Sigmoid colon (tissue), 7 donors: ENCODE results near the gene FBXO46. TPM values are rescaled to one million over a fixed set of nuclear protein-coding genes. Genes with fewer than 3 reads are reported as not detected.
"Not testable (repeated sequence)": the region's sequence is repeated elsewhere in the genome, so short reads cannot be mapped to it uniquely, and the experiment has no call there.

ENCODE experiments used
- DNase-seq: peaks from one replicate; pipeline ENCODE4 v3.0.0-alpha.2; 2019
- H3K27ac ChIP-seq, 4 donors: fragments of 200-600 bp; sonication (generic); one replicate each; pipeline ENCODE4 v1.5.1; 2016 to 2019; ENCODE audit warnings: mild to moderate bottlenecking in 1 of 4
- H3K27me3 ChIP-seq, 3 donors: fragments of 200-600 bp; sonication (generic); one replicate each; pipeline ENCODE4 v1.5.1; 2019; ENCODE audit warnings: mild to moderate bottlenecking in 1 of 3
- H3K36me3 ChIP-seq, 4 donors: fragments of 200-600 bp; sonication (generic); one replicate each; pipeline ENCODE4 v1.5.1; 2016 to 2019
- H3K4me1 ChIP-seq, 4 donors: fragments of 200-600 bp; sonication (generic); one replicate each; pipeline ENCODE4 v1.5.1; 2017 to 2019
- H3K4me3 ChIP-seq, 4 donors: fragments of 200-600 bp; sonication (generic); one replicate each; pipeline ENCODE4 v1.5.1; 2017 to 2019; ENCODE audit warnings: mild to moderate bottlenecking in 2 of 4, moderate library complexity in 1 of 4
- H3K9me3 ChIP-seq, 4 donors: fragments of 200-600 bp in 3 of 4; sonication (generic) in 3 of 4; one replicate each; pipeline versions ENCODE4 v1.5.1 to v1.6.1; 2013 to 2019
- EP300 ChIP-seq, 4 donors: sonication (generic); formaldehyde crosslinking; IDR thresholded peaks; one replicate each; pipeline ENCODE4 v1.6.1; 2017; ENCODE audit warnings: antibody characterized with exemption in 4 of 4
- POLR2A ChIP-seq, 2 donors: fragments of 450-650 bp; IDR thresholded peaks; one replicate each; pipeline ENCODE4 v1.6.1; 2016; ENCODE audit warnings: antibody characterized with exemption in 2 of 2, mild to moderate bottlenecking in 2 of 2, moderate library complexity in 2 of 2
- POLR2AphosphoS5 ChIP-seq, 4 donors: sonication (generic); formaldehyde crosslinking; IDR thresholded peaks; one replicate each; pipeline ENCODE4 v1.6.1; 2017; ENCODE audit warnings: antibody characterized with exemption in 4 of 4
- WGBS, 2 donors: extraction: QIAGEN DNeasy Blood & Tissue Kit; methylation state at CpG; one replicate each; pipeline ENCODE4 v1.1.7; 2013; 5-methylcytosine and 5-hydroxymethylcytosine counted together
- intact Hi-C: fragments of 100-400 bp; cut with DNase I; formaldehyde crosslinking; loops from one replicate; pipeline ENCODE4 v1.15.1; 2023
- polyA plus RNA-seq, 3 donors: library from polyadenylated mRNA; stranded (reverse); fragments of 200-250 nt; gene quantifications; one replicate each; pipeline ENCODE4 v1.2.3, GENCODE V29; 2013
- total RNA-seq, 4 donors: library from RNA; depleted of rRNA; stranded (reverse); fragments of >200 nt; gene quantifications; one replicate each; pipeline ENCODE4 v1.1.0, GENCODE V29; 2016
- TF ChIP-seq, protein P1 (sequence below), 4 experiments: fragments of 450-650 bp in 3 of 4; fragments of 200-600 bp in 1 of 4; IDR thresholded peaks; one replicate each; pipeline ENCODE4 v1.5.1; 2016 to 2019; ENCODE audit warnings: antibody characterized with exemption in 4 of 4, mild to moderate bottlenecking in 3 of 4, moderate library complexity in 2 of 4
- donor health status: healthy with polysubstance abuse.
- donor health status: Bipolar disorder and iron deficiency.
- donor health status: healthy.

The FBXO46 gene
- total and polyA plus RNA-seq, 7 donors = 7.1 to 16.5 (median 9.5) TPM

DNA sequence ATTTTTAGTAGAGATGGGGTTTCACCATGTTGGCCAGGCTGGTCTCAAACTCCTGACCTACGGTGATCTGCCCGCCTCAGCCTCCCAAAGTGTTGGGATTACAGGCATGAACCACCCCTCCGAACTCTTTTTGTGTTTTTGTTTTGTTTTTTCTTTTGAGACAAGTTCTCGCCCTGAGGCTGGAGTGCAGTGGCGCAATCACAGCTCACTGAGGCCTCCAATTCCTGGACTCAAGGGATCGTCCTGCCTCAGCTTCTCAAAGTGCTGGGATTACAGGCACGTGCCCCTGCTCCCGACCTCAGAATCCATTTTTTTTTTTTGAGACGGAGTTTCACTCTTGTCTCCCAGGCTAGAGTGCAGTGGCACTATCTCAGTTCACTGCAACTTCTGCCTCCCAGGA, 27.0 kb upstream of the FBXO46 start:
- Histone ChIP-seq H3K27me3 (no peaks in the 10 kb centered on the region), H3K36me3 (no peaks in the 10 kb centered on the region), H3K27ac (no peak overlapping the region), H3K9me3 (no peaks in the 10 kb centered on the region), H3K4me1 (no peaks in the 10 kb centered on the region), H3K4me3 (no peak overlapping the region)
- intact Hi-C loops = no loop called here
- WGBS, 2 donors = 79 to 86% methylated on average over 9 of the region's 9 CpGs
- no peak for DNase-seq
- TF ChIP-seq EP300 (IDR thresholded peaks at IDR 0.05) = no peak

DNA sequence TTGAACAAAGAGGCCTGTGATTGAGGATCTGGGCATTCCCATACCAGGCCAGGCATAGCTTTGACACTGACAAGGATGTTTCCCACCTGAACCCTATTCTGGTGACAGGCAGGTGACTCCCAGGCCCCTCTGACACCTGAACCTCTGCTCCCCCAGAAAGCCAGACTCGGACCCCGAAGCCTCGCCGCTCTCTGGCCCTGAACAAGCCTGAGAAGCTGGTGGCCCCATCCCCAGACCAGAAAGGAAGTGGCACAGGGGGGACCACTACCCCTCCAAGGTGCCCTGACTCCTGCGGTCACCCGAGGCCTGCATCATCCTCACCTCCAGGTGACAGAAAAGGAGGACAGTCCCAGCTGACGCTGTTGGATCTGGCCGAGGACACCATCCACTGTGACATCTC, 23.6 kb upstream of the FBXO46 start:
- no peaks in the 10 kb centered on the region for H3K4me1 ChIP-seq
- TF ChIP-seq POLR2AphosphoS5 (IDR thresholded peaks at IDR 0.05) (no peak), EP300 (IDR thresholded peaks at IDR 0.05) (no peak)
- TF ChIP-seq, protein P1, sequence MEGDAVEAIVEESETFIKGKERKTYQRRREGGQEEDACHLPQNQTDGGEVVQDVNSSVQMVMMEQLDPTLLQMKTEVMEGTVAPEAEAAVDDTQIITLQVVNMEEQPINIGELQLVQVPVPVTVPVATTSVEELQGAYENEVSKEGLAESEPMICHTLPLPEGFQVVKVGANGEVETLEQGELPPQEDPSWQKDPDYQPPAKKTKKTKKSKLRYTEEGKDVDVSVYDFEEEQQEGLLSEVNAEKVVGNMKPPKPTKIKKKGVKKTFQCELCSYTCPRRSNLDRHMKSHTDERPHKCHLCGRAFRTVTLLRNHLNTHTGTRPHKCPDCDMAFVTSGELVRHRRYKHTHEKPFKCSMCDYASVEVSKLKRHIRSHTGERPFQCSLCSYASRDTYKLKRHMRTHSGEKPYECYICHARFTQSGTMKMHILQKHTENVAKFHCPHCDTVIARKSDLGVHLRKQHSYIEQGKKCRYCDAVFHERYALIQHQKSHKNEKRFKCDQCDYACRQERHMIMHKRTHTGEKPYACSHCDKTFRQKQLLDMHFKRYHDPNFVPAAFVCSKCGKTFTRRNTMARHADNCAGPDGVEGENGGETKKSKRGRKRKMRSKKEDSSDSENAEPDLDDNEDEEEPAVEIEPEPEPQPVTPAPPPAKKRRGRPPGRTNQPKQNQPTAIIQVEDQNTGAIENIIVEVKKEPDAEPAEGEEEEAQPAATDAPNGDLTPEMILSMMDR (IDR thresholded peaks at IDR 0.05) = no peak
- H3K9me3 ChIP-seq = no peaks in the 10 kb centered on the region
- intact Hi-C loops = no loop called here
- H3K27me3 ChIP-seq = no peaks in the 10 kb centered on the region
- no peak overlapping the region for H3K4me3 ChIP-seq
- WGBS, 2 donors = 95 to 96% methylated on average over 8 of the region's 8 CpGs
- DNase-seq = no peak
- no peak overlapping the region for H3K27ac ChIP-seq
- H3K36me3 ChIP-seq = no peaks in the 10 kb centered on the region

DNA sequence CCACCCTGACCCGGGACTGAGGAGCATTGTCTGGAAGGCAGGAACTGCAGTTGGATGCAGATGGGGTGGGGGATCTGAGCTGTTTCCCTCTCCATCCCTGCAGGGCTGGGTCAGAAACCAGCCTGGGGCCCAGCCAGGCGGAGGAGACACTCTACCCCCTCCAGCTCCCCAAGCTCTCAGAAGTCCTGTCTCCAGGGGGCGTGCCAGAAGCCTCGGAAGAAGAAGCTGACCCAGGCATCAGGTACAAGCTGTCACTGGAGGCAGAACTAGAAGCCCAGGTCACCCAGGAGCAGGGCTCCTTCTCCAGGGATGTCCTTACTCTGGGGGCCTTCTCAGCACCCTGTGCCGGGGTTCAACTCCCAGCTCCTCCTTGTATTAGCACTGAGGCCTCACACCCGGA, 22.9 kb upstream of the FBXO46 start:
- 68 to 75% methylated on average over 6 of the region's 6 CpGs for WGBS, 2 donors
- TF ChIP-seq POLR2AphosphoS5 (IDR thresholded peaks at IDR 0.05) (no peak), POLR2A (IDR thresholded peaks at IDR 0.05) (no peak), EP300 (IDR thresholded peaks at IDR 0.05) (no peak)
- TF ChIP-seq, protein P1 (IDR thresholded peaks at IDR 0.05) = no peak
- H3K4me1 ChIP-seq = no peaks in the 10 kb centered on the region
- H3K4me3 ChIP-seq = no peak overlapping the region
- no peaks in the 10 kb centered on the region for H3K9me3 ChIP-seq
- intact Hi-C loops = no loop called here
- no peaks in the 10 kb centered on the region for H3K27me3 ChIP-seq
- DNase-seq = no peak
- H3K27ac ChIP-seq = no peak overlapping the region
- no peaks in the 10 kb centered on the region for H3K36me3 ChIP-seq

DNA sequence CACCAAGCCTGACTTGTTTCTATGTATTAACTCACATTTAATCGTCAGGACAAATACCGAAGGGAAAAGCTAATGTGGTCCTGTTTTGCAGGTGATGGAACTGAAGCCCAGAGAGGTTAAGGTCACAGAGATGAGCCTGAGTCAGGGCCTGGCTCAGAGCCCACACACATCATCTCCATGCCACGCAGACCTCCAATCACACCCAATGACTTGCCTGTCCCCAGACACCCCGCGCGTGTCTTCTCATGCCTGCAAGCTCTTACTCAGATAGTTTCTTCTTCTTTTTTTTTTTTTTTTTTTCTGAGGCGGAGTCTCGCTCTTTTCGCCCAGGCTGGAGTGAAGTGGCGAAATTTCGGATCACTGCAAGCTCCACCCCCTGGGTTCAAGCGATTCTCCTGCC, 21.9 kb upstream of the FBXO46 start:
- no peak overlapping the region for H3K27ac ChIP-seq
- intact Hi-C loops = no loop called here
- H3K4me3 ChIP-seq = no peak overlapping the region
- WGBS, 2 donors = 94 to 95% methylated on average over 12 of the region's 12 CpGs
- TF ChIP-seq, protein P1 (IDR thresholded peaks at IDR 0.05) = no peak
- TF ChIP-seq EP300 (IDR thresholded peaks at IDR 0.05) = no peak
- no peak for TF ChIP-seq POLR2A (IDR thresholded peaks at IDR 0.05)
- TF ChIP-seq POLR2AphosphoS5 (IDR thresholded peaks at IDR 0.05) = no peak
- H3K4me1 ChIP-seq = no peaks in the 10 kb centered on the region
- no peak for DNase-seq
- H3K27me3 ChIP-seq = no peaks in the 10 kb centered on the region
- H3K36me3 ChIP-seq = no peaks in the 10 kb centered on the region
- H3K9me3 ChIP-seq = no peaks in the 10 kb centered on the region

DNA sequence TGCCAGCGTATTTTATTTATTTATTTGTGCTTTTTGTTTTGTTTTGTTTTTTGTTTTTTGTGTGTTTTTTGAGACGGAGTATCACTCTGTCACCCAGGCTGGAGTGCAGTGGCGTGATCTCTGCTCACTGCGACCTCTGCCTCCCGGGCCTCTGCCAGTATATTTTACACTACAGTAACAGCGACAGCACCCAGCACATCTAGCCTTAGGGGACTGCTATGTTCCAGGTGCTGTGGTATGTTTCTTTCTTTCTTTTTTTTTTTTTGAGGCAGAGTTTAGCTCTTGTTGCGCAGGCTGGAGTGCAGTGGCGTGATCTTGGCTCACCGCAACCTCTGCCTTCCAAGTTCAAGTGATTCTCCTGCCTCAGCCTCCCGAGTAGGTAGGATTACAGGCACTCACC, 20.8 kb upstream of the FBXO46 start:
- H3K9me3 ChIP-seq, H3K36me3 ChIP-seq, H3K27ac ChIP-seq, H3K27me3 ChIP-seq, DNase-seq, H3K4me3 ChIP-seq, H3K4me1 ChIP-seq, intact Hi-C loops: not testable (repeated sequence)
- 91 to 92% methylated on average over 10 of the region's 10 CpGs for WGBS, 2 donors

DNA sequence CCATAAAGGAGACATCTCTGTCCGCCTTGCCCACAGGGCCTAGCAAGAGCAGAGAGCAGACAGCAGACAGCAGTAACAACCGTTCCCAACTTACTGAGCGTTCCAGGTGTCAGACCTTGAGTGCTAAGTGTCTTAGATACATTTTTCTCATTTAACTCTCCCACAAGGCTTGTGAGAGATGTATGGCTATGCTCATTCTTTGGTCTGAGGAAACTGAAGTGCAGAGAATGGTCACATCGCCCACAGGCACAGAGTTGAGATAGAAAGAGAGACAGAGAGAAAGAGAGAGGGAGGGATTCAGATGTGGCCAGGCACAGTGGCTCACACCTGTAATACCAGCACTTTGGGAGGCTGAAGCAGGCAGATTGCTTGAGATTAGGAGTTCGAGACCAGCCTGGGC, 16.8 kb upstream of the FBXO46 start:
- H3K4me1 ChIP-seq = no peaks in the 10 kb centered on the region
- 46 to 75% methylated on average over 5 of the region's 5 CpGs for WGBS, 2 donors
- no peaks in the 10 kb centered on the region for H3K36me3 ChIP-seq
- TF ChIP-seq POLR2AphosphoS5 (IDR thresholded peaks at IDR 0.05) = no peak
- no peak for TF ChIP-seq POLR2A (IDR thresholded peaks at IDR 0.05)
- TF ChIP-seq, protein P1 (IDR thresholded peaks at IDR 0.05) = no peak
- no peak for TF ChIP-seq EP300 (IDR thresholded peaks at IDR 0.05)
- H3K27ac ChIP-seq = no peak overlapping the region
- no peaks in the 10 kb centered on the region for H3K27me3 ChIP-seq
- no peak for DNase-seq
- H3K9me3 ChIP-seq = no peaks in the 10 kb centered on the region
- no peak overlapping the region for H3K4me3 ChIP-seq
- intact Hi-C loops = no loop called here
